Activated T-helper 1 cell treated with anti-CD3 and anti-CD28 coated beads, Interleukin-12 subunit alpha, Interleukin-12 subunit beta, Interleukin-2, Interleukin-4 antibody, amounts not matched to agents 30 ng/mL and 10 ng/mL and 1 ng/mL, durations not matched to agents 14 hours and 24 hours and 36 hours (primary cell): Measurements from ENCODE around the gene TBC1D14. TPM values are rescaled to one million over a fixed set of nuclear protein-coding genes. Genes with fewer than 3 reads are reported as not detected.
A peak's percentile ranks its signal among the peaks of the same experiment; 100 is the strongest.

ENCODE experiments used
- DNase-seq: peaks from one replicate; pipeline ENCODE4 v3.0.0; 2021; ENCODE audit warnings: low spot score
- H3K27ac Mint-ChIP-seq: one replicate; pipeline ENCODE4 v1.8.0; 2021; ENCODE audit warnings: mild to moderate bottlenecking, mixed read lengths
- H3K27me3 Mint-ChIP-seq: one replicate; pipeline ENCODE4 v1.8.0; 2022; ENCODE audit warnings: mild to moderate bottlenecking, moderate library complexity, mixed read lengths; ENCODE audit not compliant: insufficient read depth
- H3K36me3 Mint-ChIP-seq: one replicate; pipeline ENCODE4 v1.8.0; 2021; ENCODE audit warnings: low read depth, mixed read lengths
- H3K4me1 Mint-ChIP-seq: one replicate; pipeline ENCODE4 v1.8.0; 2021; ENCODE audit warnings: low read depth, mixed read lengths
- H3K4me3 Mint-ChIP-seq: one replicate; pipeline ENCODE4 v1.8.0; 2021; ENCODE audit warnings: mild to moderate bottlenecking, moderate library complexity, mixed read lengths
- H3K9me3 Mint-ChIP-seq: one replicate; pipeline ENCODE4 v1.8.0; 2021; ENCODE audit warnings: mixed read lengths
- intact Hi-C: fragments of 100-400 bp; cut with micrococcal nuclease; formaldehyde crosslinking; loops from one replicate; pipeline ENCODE4 v1.15.1; 2024
- total RNA-seq: library from RNA; stranded (reverse); gene quantifications from 2 replicates; pipeline ENCODE4 v1.2.3, GENCODE V29; 2022

The TBC1D14 gene
- total RNA-seq, 1 donor from 2014 or later, result 59.7 TPM

- H3K27me3 Mint-ChIP-seq, result no peaks in the 10 kb centered on the region
- no peak for DNase-seq
- H3K4me3 Mint-ChIP-seq, result no peak overlapping the region
- H3K9me3 Mint-ChIP-seq, result peaks cover 11% of the 10 kb centered on the region
- H3K36me3 Mint-ChIP-seq, result peaks cover 58% of the 10 kb centered on the region
- intact Hi-C loops, result no loop called here
- H3K4me1 Mint-ChIP-seq, result peaks cover 21% of the 10 kb centered on the region
- peak overlapping the region; percentile 88 for H3K27ac Mint-ChIP-seq
Observed at GRCh38 chr4:7027284-7027683, 117.7 kb downstream of the TBC1D14 start.

GRCh38 chr4:7027913-7028312 is 118.3 kb downstream of the TBC1D14 start:
- peaks cover 11% of the 10 kb centered on the region for H3K9me3 Mint-ChIP-seq
- H3K27me3 Mint-ChIP-seq, result no peaks in the 10 kb centered on the region
- no peak for DNase-seq
- H3K4me1 Mint-ChIP-seq, result peaks cover 21% of the 10 kb centered on the region
- no peak overlapping the region for H3K4me3 Mint-ChIP-seq
- intact Hi-C loops, result no loop called here
- peaks cover 57% of the 10 kb centered on the region for H3K36me3 Mint-ChIP-seq
- H3K27ac Mint-ChIP-seq, result peak overlapping the region; percentile 88

- peak overlapping the region; percentile 40 for H3K27ac Mint-ChIP-seq
- intact Hi-C loops, result no loop called here
- H3K4me3 Mint-ChIP-seq, result no peak overlapping the region
- H3K9me3 Mint-ChIP-seq, result peaks cover 11% of the 10 kb centered on the region
- H3K36me3 Mint-ChIP-seq, result peaks cover 51% of the 10 kb centered on the region
- H3K27me3 Mint-ChIP-seq, result no peaks in the 10 kb centered on the region
- peaks cover 21% of the 10 kb centered on the region for H3K4me1 Mint-ChIP-seq
- no peak for DNase-seq
Observed at GRCh38 chr4:7029212-7029611, 119.6 kb downstream of the TBC1D14 start.

DNA sequence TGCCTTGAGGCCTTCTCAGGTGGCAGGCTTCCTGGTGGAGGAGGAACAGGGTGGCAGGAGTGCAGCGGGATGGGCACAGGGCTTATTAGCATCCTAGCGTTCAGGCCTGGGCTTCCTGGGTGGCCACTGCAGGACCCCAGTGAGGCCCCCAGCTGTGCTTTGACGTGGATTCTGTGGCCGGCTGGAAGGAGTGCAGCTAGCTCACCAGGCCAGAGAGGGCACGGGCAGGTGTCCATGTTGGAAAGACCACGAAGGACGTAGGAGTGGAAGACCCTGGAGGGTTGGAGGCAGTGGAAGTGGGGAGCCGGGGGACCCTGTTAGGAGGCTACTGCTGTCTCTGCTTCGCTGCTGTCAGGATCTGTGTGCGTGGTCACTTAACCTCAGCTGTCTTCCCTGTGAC is 120.3 kb downstream of the TBC1D14 start:
- H3K4me3 Mint-ChIP-seq, result no peak overlapping the region
- H3K4me1 Mint-ChIP-seq, result peaks cover 21% of the 10 kb centered on the region
- H3K27ac Mint-ChIP-seq, result no peak overlapping the region
- no peak for DNase-seq
- no peaks in the 10 kb centered on the region for H3K27me3 Mint-ChIP-seq
- intact Hi-C loops, result no loop called here
- H3K36me3 Mint-ChIP-seq, result peaks cover 50% of the 10 kb centered on the region
- H3K9me3 Mint-ChIP-seq, result peaks cover 11% of the 10 kb centered on the region

GRCh38 chr4:7030856-7031255 is 121.2 kb downstream of the TBC1D14 start:
- Mint-ChIP-seq H3K27ac (peak overlapping the region; percentile 49), H3K4me1 (peaks cover 21% of the 10 kb centered on the region), H3K36me3 (peaks cover 46% of the 10 kb centered on the region), H3K9me3 (peaks cover 11% of the 10 kb centered on the region), H3K27me3 (no peaks in the 10 kb centered on the region), H3K4me3 (no peak overlapping the region)
- intact Hi-C loops, result no loop called here
- no peak for DNase-seq

DNA sequence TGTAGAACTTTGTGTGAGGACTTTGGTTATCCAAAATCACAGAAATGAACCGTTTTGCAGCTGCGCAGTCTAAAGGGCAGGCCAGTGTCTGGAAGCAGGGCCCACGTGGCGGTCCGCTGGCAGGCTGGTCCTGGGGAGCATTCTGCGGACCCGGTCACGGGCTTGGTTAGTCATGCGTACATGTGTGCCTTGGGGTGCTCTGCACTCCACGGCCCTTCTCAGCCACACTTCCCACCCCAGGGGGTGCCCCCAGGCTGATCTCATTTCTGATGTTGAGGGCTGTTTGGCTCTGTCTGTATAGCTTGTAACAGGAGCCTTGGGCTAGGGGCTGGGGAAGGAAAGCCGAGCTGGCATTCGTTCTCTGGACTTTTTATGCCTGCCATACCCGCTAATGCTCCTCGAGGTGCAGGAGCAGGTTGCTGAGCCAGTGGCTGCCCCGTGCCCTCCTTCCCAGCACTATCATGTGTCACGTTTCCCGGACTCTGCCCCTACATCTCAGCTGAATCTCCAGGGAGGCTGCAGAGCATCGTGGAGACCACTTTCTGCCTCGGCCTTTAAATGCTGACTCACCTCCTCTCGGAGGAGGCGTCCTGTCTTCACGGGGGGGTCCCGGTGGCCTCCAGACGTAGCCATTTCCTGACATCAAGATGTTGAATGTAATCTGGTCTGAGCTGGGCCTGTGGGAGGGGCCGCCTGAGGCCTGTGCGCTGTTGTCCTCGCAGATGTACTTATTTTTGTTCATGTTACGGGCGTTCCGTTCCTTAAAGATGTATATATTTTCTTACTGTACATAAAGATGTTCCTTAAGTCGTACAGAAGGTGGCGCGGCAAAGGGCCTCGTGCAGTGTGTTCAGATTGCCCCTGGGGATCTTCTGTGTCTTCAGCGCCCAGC is 122.2 kb downstream of the TBC1D14 start:
- intact Hi-C loops, result no loop called here
- H3K36me3 Mint-ChIP-seq, result peaks cover 39% of the 10 kb centered on the region
- peaks cover 21% of the 10 kb centered on the region for H3K4me1 Mint-ChIP-seq
- H3K9me3 Mint-ChIP-seq, result peaks cover 11% of the 10 kb centered on the region
- no peaks in the 10 kb centered on the region for H3K27me3 Mint-ChIP-seq
- H3K4me3 Mint-ChIP-seq, result no peak overlapping the region
- no peak for DNase-seq
- no peak overlapping the region for H3K27ac Mint-ChIP-seq

GRCh38 chr4:7032596-7032995 is 123.0 kb downstream of the TBC1D14 start:
- H3K36me3 Mint-ChIP-seq, result peaks cover 32% of the 10 kb centered on the region
- H3K4me1 Mint-ChIP-seq, result peaks cover 14% of the 10 kb centered on the region
- H3K9me3 Mint-ChIP-seq, result peaks cover 6% of the 10 kb centered on the region
- H3K4me3 Mint-ChIP-seq, result no peak overlapping the region
- intact Hi-C loops, result no loop called here
- no peaks in the 10 kb centered on the region for H3K27me3 Mint-ChIP-seq
- no peak overlapping the region for H3K27ac Mint-ChIP-seq
- DNase-seq, result no peak

DNA sequence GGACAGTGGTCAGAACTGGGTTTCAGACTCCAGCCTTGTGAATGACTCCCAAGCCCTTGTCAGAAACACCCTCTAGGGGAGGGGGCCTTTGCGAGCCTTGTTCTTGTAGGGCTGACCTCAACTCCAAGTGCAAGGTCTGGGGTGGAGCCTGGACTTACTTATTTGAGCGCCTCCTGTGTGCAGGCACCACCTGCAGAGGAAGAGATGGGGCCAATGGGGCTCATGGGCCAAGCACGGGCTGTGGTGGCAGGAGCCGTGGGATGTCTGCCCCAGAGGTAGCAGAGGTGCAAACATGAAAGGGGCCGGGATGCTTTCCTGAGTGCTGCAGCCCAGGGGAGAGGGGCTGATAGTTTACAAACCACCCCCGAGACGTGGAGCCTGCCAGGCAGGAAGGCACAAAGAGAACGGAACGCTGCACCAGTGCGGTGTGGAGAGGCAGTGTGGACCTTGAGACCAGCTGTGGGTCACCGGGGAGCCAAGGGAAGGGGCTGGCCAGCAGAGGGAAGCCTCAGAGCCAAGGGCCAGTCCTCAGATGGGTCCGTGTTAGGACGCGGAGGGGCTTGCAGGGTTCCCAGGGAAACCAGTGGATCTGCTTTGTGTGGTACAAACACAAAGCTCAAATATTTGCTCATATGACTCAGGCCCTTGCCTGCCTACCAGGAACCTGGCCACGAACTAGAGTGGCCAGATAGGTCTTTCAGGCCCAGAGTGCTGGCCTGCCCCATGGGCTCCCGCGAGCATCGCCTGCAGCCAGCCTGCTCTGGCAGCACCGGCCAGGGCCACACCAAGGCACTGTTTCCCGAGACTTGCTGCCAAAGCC is 124.8 kb downstream of the TBC1D14 start:
- Mint-ChIP-seq H3K36me3 (peaks cover 19% of the 10 kb centered on the region), H3K27me3 (no peaks in the 10 kb centered on the region), H3K27ac (no peak overlapping the region), H3K4me1 (no peaks in the 10 kb centered on the region), H3K9me3 (no peaks in the 10 kb centered on the region), H3K4me3 (no peak overlapping the region)
- intact Hi-C loops, result no loop called here
- DNase-seq, result no peak

DNA sequence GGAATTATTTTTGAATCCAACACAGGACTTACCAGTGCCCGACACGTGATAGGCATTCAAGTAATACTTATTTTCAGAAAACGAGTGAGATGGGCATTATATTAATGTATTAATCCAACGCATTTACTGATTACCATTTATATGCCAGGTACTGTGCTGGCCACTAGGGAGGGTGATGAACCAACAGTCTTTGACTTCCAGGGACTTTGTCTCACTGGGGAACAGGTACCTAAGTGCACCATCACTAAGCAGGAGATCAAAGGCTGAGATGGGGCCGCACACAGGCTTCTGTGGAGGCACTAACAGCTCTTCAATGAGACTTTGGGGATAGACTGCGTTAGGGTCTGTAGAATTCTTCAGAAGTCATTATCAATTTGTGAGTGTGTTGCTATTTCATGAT is 127.8 kb downstream of the TBC1D14 start:
- Mint-ChIP-seq H3K27ac (no peak overlapping the region), H3K4me3 (no peak overlapping the region)
- no peak for DNase-seq

GRCh38 chr4:7040765-7041164 is 131.1 kb downstream of the TBC1D14 start:
- DNase-seq, result no peak
- Mint-ChIP-seq H3K27ac (no peak overlapping the region), H3K9me3 (no peaks in the 10 kb centered on the region), H3K4me3 (peak overlapping the region; percentile 40), H3K27me3 (peaks cover 8% of the 10 kb centered on the region), H3K36me3 (peaks cover 2% of the 10 kb centered on the region), H3K4me1 (peaks cover 31% of the 10 kb centered on the region)
- intact Hi-C loops, result no loop called here

More for the DNA sequence above, 127.8 kb downstream of the TBC1D14 start:
- Mint-ChIP-seq H3K36me3 (peaks cover under 1% of the 10 kb centered on the region), H3K27me3 (peaks cover 8% of the 10 kb centered on the region), H3K9me3 (no peaks in the 10 kb centered on the region), H3K4me1 (peaks cover 9% of the 10 kb centered on the region)
- intact Hi-C loops, result no loop called here

DNA sequence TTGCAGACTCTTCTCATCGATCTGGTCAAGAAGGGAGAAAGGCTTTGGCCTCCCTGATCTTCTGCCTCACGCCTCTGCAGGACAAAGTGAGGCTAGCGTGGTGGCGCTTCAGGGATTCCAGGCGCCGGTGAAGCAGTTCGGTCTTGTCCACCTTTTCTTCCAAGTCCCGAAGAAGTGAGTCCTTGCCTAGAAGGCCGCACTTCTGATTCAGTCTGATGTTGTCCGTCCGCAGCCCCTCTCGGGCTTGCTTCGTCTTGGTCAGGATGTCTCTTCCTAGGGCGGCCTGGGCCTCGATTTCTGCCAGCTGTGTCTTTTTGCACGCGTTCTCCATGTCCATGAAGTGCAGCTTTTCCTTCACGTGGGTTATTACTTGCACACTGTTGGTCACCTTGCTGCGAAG is 131.6 kb downstream of the TBC1D14 start:
- Mint-ChIP-seq H3K36me3 (peaks cover 2% of the 10 kb centered on the region), H3K4me1 (peaks cover 35% of the 10 kb centered on the region), H3K4me3 (peak overlapping the region; percentile 81), H3K9me3 (no peaks in the 10 kb centered on the region), H3K27me3 (peaks cover 8% of the 10 kb centered on the region), H3K27ac (no peak overlapping the region)
- intact Hi-C loops, result no loop called here
- no peak for DNase-seq

DNA sequence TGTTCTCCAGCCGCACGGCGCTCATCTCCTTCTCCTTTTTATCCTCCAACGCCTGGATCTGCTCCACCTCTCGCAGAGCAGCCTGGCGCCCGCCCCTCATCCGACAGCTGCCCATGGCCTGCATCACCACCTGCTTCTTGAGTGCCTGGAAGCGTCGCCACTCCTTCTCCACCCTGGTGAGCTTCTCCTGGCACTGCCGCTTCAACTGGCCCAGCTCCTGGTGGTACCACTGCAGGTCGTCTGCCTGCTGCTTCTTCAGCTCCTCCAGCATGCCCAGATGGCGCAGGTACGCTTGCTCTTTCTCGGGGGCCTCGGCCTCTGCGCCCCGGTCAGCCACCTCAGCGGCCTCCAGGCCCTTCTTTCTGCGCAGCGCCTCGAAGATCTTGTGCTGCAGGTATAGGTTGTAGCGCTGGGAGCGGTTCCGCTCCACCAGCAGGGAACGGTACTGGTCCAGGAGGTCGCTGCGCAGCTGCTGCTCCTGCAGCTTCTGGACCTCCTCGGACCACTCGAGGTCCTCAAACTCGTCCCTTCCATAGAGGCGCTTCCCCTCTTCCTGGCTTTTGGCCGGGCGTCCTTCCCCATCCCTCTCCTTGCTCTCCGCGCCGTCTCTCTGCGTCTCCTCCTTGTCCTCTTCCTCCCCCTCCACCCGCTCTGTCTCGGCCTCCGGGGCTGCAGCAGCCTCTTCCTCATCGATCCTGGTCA is 132.3 kb downstream of the TBC1D14 start:
- peak overlapping the region; percentile 81 for H3K4me3 Mint-ChIP-seq
- H3K9me3 Mint-ChIP-seq, result no peaks in the 10 kb centered on the region
- no peak for DNase-seq
- intact Hi-C loops, result no loop called here
- H3K27ac Mint-ChIP-seq, result no peak overlapping the region
- peaks cover 43% of the 10 kb centered on the region for H3K4me1 Mint-ChIP-seq
- peaks cover 2% of the 10 kb centered on the region for H3K36me3 Mint-ChIP-seq
- peaks cover 8% of the 10 kb centered on the region for H3K27me3 Mint-ChIP-seq
